ENCODE results near the gene RNF157. TPM values are rescaled to one million over a fixed set of nuclear protein-coding genes. Genes with fewer than 3 reads are reported as not detected.

RNF157 gene
- total RNA-seq, 1 donor from 2014 or later, result 0.99 TPM

DNA sequence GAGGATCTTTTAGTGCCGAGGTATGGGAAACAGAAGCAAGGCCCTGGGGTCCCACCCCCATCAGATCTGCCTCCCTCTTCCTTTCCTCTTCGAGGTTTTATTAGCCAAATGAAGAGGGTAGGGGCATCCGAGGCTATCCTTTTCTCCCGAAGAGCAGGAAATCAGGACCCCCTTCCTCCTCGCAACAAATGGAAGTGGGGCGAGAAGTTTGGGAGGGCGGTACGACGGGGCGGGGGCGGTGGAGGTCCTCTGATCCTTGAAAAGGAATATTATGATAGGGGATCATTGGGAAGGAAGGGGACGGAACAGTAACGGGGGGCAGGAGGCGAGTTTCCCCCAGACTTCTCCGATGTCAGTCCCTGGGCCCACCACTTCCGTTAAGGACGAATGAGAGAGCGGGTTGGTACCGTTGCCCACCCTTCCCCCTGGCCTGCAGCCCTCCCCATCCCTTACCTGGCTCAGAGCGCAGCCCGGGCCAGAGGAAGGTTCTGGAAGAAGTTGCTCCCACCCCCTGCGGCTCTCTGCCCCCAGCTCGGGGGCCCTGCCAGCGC, 99.6 kb downstream of the RNF157 start:
- H3K27me3 Mint-ChIP-seq (ENCODE audit: unreplicated experiment), result peaks cover 12% of the 10 kb centered on the region
- H3K9me3 Mint-ChIP-seq (ENCODE audit: unreplicated experiment), result no peaks in the 10 kb centered on the region
- no peak for DNase-seq (ENCODE audit: extremely low spot score, unreplicated experiment)
- peak overlapping the region; percentile 70 for H3K4me3 Mint-ChIP-seq (ENCODE audit: unreplicated experiment)
- no peaks in the 10 kb centered on the region for H3K36me3 Mint-ChIP-seq (ENCODE audit: unreplicated experiment)
- no peak overlapping the region for H3K27ac Mint-ChIP-seq (ENCODE audit: unreplicated experiment)
- TF ChIP-seq CTCF (IDR thresholded peaks at IDR 0.05), result no peak
- H3K4me1 Mint-ChIP-seq (ENCODE audit: unreplicated experiment), result peaks cover 14% of the 10 kb centered on the region

DNA sequence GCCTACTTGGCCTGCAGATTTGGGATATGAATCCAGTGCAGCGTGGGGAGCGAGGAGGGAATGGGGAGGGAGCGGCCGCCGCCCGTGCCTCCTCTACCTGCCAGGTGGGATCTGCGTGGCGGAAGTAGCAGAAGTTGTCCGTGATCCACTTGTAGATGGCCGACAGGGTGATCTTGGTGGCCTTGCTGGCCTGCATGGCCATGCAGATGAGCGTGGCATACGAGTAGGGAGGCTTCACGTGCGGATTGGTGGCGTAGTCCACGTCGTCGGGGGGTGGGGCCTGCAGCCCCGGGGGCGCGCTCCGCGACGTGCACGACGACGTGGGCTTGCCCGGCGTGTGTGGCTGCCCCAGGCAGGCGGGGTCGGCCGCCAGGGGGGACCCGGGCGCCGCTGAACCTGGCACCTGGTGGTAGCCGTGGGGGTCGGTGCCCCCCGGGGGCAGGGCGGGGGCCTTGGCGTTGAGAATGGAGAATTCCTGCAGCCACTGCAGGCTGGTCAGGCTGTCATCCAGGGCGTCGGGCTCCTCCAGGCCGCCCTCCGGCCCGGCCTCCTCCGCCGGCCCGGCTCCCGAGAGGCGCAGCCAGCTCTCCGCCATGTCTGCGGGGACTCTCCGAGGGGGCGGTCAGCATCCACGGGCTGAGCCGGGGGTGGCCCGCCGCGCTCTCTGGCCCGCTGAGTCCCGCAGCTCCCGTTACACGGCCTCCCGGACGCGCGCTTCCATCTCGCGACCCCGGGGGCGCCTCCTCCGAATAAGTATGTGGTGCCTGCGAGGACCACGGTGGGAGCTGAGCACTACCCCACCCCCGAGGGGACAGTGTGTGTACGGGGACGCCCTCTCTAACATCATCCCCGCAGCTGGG, 100.3 kb downstream of the RNF157 start:
- DNase-seq (ENCODE audit: extremely low spot score, unreplicated experiment), result no peak
- Mint-ChIP-seq H3K27me3 (ENCODE audit: unreplicated experiment) (peaks cover 15% of the 10 kb centered on the region), H3K4me3 (ENCODE audit: unreplicated experiment) (no peak overlapping the region), H3K9me3 (ENCODE audit: unreplicated experiment) (no peaks in the 10 kb centered on the region), H3K27ac (ENCODE audit: unreplicated experiment) (no peak overlapping the region), H3K36me3 (ENCODE audit: unreplicated experiment) (no peaks in the 10 kb centered on the region), H3K4me1 (ENCODE audit: unreplicated experiment) (peaks cover 13% of the 10 kb centered on the region)
- no peak for TF ChIP-seq CTCF (IDR thresholded peaks at IDR 0.05)

DNA sequence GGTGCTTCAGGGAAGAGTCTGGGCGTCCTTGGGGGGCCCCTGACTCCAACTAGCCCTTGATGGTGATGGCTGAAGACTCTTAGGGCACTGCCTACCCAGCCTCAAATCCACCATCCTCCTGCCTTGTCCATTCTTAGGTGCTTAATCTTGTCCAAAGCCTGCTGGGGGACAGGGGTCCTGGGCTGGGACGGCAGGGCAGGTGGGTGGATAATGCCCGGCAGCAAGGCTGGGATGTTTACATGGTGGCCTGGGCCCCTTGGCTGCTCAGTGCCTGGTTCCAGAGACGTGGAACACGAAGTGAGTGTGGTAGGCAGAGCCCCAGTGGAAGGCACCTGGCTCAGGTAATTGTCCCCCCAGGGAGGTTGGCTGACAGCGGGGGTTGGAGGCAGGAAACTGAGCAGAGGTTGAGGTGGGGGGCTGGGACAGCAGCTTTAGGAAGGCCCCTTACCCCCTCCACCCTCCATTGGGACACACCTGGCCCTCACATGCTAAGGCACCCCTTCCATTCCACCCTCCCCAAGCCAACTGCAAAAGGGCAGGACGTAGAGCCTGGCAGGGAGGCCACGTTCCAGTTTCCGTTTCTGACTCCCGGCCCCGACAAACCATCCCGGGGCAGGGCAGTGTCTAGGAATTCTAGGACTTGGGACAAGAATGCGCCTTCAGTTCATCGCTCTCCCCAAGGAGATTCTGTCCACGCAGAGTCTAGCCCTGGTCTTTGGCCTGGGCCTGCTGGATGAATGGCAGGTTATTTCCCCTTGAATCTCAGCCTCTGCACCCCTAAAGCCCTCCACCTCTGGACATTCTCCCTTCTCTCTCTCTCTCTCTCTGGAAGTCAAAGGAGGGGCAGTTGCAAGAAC, 101.2 kb downstream of the RNF157 start:
- Mint-ChIP-seq H3K36me3 (ENCODE audit: unreplicated experiment) (no peaks in the 10 kb centered on the region), H3K9me3 (ENCODE audit: unreplicated experiment) (no peaks in the 10 kb centered on the region), H3K4me1 (ENCODE audit: unreplicated experiment) (peaks cover 13% of the 10 kb centered on the region), H3K4me3 (ENCODE audit: unreplicated experiment) (no peak overlapping the region), H3K27ac (ENCODE audit: unreplicated experiment) (no peak overlapping the region), H3K27me3 (ENCODE audit: unreplicated experiment) (peaks cover 15% of the 10 kb centered on the region)
- DNase-seq (ENCODE audit: extremely low spot score, unreplicated experiment), result no peak
- TF ChIP-seq CTCF (IDR thresholded peaks at IDR 0.05), result no peak

DNA sequence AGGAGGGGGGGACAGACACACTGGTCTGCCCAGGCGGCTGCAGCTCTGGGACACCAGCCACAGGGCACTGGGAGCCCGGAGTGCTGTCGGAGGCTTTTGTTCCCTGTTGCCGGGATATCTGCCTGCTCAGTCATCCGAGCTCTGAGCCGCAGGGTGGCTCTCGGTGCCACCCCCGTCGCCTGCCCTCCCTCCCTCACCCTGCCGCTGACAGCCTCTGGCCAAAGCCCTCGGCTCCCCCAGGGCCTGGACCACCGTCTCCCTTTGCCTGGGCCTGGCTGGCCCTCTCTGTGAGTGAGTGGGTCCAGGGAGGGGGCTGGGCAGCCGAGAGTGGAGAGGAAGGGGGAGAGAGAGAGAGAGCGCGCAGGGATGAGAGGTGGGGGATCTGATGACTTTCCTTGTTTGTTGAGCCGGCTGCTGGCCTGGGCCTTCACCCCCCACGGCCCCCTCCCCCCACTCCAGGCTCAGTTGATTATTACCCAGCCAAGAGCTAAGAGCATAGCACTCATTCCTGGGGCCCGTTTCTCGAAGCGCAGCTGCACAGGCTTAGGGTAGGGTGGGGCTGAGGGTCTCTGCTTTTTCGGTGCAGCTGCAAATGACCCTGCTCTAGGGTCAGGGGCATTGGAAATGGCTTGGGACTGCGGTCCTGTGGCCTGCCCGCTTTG, 101.9 kb downstream of the RNF157 start:
- no peak overlapping the region for H3K4me3 Mint-ChIP-seq (ENCODE audit: unreplicated experiment)
- DNase-seq (ENCODE audit: extremely low spot score, unreplicated experiment), result no peak
- no peaks in the 10 kb centered on the region for H3K36me3 Mint-ChIP-seq (ENCODE audit: unreplicated experiment)
- H3K27ac Mint-ChIP-seq (ENCODE audit: unreplicated experiment), result no peak overlapping the region
- H3K27me3 Mint-ChIP-seq (ENCODE audit: unreplicated experiment), result peaks cover 17% of the 10 kb centered on the region
- no peaks in the 10 kb centered on the region for H3K9me3 Mint-ChIP-seq (ENCODE audit: unreplicated experiment)
- H3K4me1 Mint-ChIP-seq (ENCODE audit: unreplicated experiment), result peaks cover 13% of the 10 kb centered on the region
- TF ChIP-seq CTCF (IDR thresholded peaks at IDR 0.05), result no peak

Data from osteocyte (in vitro differentiated cells).